ENCODE measurements around the gene NCAPH2. TPM values are rescaled to one million over a fixed set of nuclear protein-coding genes. Genes with fewer than 3 reads are reported as not detected.

The NCAPH2 gene
- total and polyA plus RNA-seq, 9 of the 15 experiments (the other 6 are each of a cell fraction or from before 2014, with no cell fraction given): 3.6 to 88.6 (median 32.4) TPM

DNA sequence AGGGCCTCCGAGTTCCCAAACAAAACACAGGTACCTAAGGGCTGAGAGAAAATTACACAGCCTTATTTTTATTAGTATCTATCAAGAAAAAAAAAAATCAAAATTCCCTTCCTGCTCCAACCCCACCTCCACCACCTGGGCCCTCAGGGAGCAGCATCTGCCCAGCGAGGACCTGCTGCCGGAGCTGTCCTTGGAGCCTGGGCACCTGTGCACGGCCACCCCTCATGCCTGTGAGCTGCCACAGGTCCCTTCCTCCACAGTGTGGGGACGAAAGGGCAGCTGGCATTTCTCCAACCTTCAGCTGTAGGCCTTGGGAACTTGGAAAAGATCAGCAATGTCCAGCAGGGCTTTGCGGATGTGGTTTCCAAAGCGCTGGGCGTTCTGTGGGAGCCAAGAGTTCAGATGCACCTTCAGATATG is 61.0 kb downstream of the NCAPH2 start:
- intact Hi-C loops (cut with micrococcal nuclease): no loop called here
- H3K9me1 ChIP-seq (ENCODE audit: control insufficient read depth, insufficient read depth, low read length): no peaks in the 10 kb centered on the region
- no peaks in the 10 kb centered on the region for H4K20me1 ChIP-seq (replicated peaks; ENCODE audit: control insufficient read depth, insufficient read depth, low read length)
- no peaks in the 10 kb centered on the region for H3K27me3 ChIP-seq (ENCODE audit: control insufficient read depth in 2 of 2, insufficient read depth in 2 of 2, low read length in 2 of 2)
- TF ChIP-seq ATF1 (CRISPR knock-in tag; IDR thresholded peaks at IDR 0.05): no peak
- 0 out of 2 replicates have a peak, but pooled peaks have one; percentile 2 for TF ChIP-seq ATF1 (tag; IDR thresholded peaks at IDR 0.05)
- TF ChIP-seq PPARD (CRISPR knock-in tag; IDR thresholded peaks at IDR 0.05): no peak
- no peak for TF ChIP-seq KLF6 (CRISPR knock-in tag; IDR thresholded peaks at IDR 0.05; ENCODE audit: borderline replicate concordance)
- H2AFZ ChIP-seq (ENCODE audit: low read depth, low read length): no peak overlapping the region
- no peaks in the 10 kb centered on the region for H3K9me3 ChIP-seq (replicated peaks; ENCODE audit: control insufficient read depth, insufficient read depth, low read depth, low read length)
- no TSS peak for BruUV-seq (replicated peaks)
- no peaks in the 10 kb centered on the region for H3K36me3 ChIP-seq (ENCODE audit: control insufficient read depth, insufficient read depth, low read length)
- no peak overlapping the region; a peak in 1 of 4 replicates for H3K9ac ChIP-seq (ENCODE audit: insufficient read depth in 1 of 2, low read depth in 2 of 2, low read length in 2 of 2)
- no peaks in the 10 kb centered on the region for H3K79me2 ChIP-seq (ENCODE audit: control insufficient read depth, insufficient read depth, low read length)
- FAIRE-seq (no peak), DNase-seq (ENCODE audit: extremely low read depth in 1 of 4, low spot score in 3 of 4) (no peak), ATAC-seq (no peak)
- no peak overlapping the region for H3K4me3 ChIP-seq
- H3K4me1 ChIP-seq (replicated peaks in 1 of 2; ENCODE audit: control insufficient read depth in 2 of 2, insufficient read depth in 2 of 2, low read length in 2 of 2): peaks cover 0 to 10% of the 10 kb centered on the region in 2 experiments; a peak in 3 of 5 replicates
- WGBS (ENCODE audit: insufficient coverage, low coverage, missing lambda C conversion rate): 65% methylated on average over 6 of the region's 8 CpGs
- in situ Hi-C loops (cut with MboI): loop anchor here (5.0 kb wide), 1 partner anchor 47 kb away; no protein-coding TSS in a partner anchor
- no peak overlapping the region for H3K4me2 ChIP-seq (ENCODE audit: insufficient read depth, low read length)
- POLR2A ChIA-PET: interaction anchor here (0.6 to 0.9 kb wide), 2 partner anchors 13 to 57 kb away, joined by 3 read pairs; partner anchors contain the start of gene CHKB
- CTCF ChIA-PET (ENCODE audit: low intra/inter-chr PET ratio): no interaction called here
- H3K27ac ChIP-seq (ENCODE audit: extremely low read depth, low read depth, low read length): no peak overlapping the region

DNA sequence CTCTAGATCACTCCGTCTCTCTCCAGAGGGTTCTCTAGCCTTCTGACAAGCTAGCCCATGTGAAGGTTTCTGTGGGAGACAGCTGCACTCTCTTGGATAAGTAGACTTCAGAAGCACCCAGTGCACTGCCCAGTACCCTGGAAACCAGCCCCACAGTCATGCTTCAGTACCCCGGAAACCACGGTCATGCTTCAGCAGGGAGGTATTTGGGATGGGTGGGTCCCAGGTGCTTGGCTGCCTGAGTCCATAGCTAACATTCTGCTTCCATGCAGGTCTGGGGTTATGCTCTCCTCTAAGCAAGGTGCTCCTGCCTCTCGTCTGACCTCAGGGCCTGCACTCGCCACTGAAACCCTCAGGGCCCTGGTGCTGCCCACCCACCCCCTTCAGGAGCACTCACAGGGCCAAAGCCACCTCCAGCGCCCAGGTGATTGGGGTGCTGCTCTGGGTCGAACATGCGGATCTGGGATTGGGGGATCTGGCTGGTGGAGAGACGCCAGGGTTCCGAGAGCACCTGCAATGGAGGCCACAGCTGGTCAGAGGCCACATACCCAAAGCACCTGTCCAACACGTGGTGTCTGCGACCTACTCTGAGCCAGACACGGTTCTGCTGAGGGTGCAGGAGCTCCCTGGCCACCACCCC is 62.0 kb downstream of the NCAPH2 start:
- no peak for DNase-seq (ENCODE audit: extremely low read depth in 1 of 4, low spot score in 3 of 4)
- Histone ChIP-seq H3K27me3 (ENCODE audit: control insufficient read depth in 2 of 2, insufficient read depth in 2 of 2, low read length in 2 of 2) (no peaks in the 10 kb centered on the region), H2AFZ (ENCODE audit: low read depth, low read length) (no peak overlapping the region), H3K4me1 (replicated peaks in 1 of 2; ENCODE audit: control insufficient read depth in 2 of 2, insufficient read depth in 2 of 2, low read length in 2 of 2) (peaks cover 0 to 10% of the 10 kb centered on the region in 2 experiments; a peak in 3 of 5 replicates), H3K9me1 (ENCODE audit: control insufficient read depth, insufficient read depth, low read length) (no peaks in the 10 kb centered on the region), H3K36me3 (ENCODE audit: control insufficient read depth, insufficient read depth, low read length) (no peaks in the 10 kb centered on the region), H3K9ac (ENCODE audit: insufficient read depth in 1 of 2, low read depth in 2 of 2, low read length in 2 of 2) (no peak overlapping the region), H4K20me1 (replicated peaks; ENCODE audit: control insufficient read depth, insufficient read depth, low read length) (no peaks in the 10 kb centered on the region), H3K27ac (ENCODE audit: extremely low read depth, low read depth, low read length) (no peak overlapping the region), H3K4me3 (no peak overlapping the region), H3K79me2 (ENCODE audit: control insufficient read depth, insufficient read depth, low read length) (no peaks in the 10 kb centered on the region), H3K9me3 (replicated peaks; ENCODE audit: control insufficient read depth, insufficient read depth, low read depth, low read length) (no peaks in the 10 kb centered on the region), H3K4me2 (ENCODE audit: insufficient read depth, low read length) (no peak overlapping the region)
- ChIA-PET POLR2A (interaction anchor here (0.6 kb wide), 2 partner anchors 48 to 73 kb away, joined by 3 read pairs; no protein-coding TSS in a partner anchor), CTCF (ENCODE audit: low intra/inter-chr PET ratio) (no interaction called here)
- intact Hi-C loops (cut with micrococcal nuclease) (no loop called here), in situ Hi-C loops (cut with MboI) (loop anchor here (5.0 kb wide), 1 partner anchor 48 kb away; no protein-coding TSS in a partner anchor)
- WGBS (ENCODE audit: insufficient coverage, low coverage, missing lambda C conversion rate): 72% methylated on average over 13 of the region's 13 CpGs
- BruUV-seq (replicated peaks): no TSS peak
- no peak for ATAC-seq
- TF ChIP-seq ZNF707 (CRISPR knock-in tag; conservative IDR thresholded peaks at IDR 0.05) (no peak), ZNF717 (CRISPR knock-in tag; IDR thresholded peaks at IDR 0.05) (no peak)
- FAIRE-seq: no peak
